Kidney (tissue), 14 donors: Measurements from ENCODE around the gene PSPN. TPM values are rescaled to one million over a fixed set of nuclear protein-coding genes. Genes with fewer than 3 reads are reported as not detected.

Experiments used
- DNase-seq, 5 donors: peaks; one replicate each; pipeline ENCODE4 v3.0.0-alpha.2; 2013 to 2020
- FAIRE-seq: peaks from 2 replicates; lab custom pipeline; 2012; peaks lifted over from hg19 to GRCh38; lab: Jason Lieb, UNC
- H3K27ac ChIP-seq, 2 donors: one replicate each; pipeline ENCODE4 v1.7.0; 2013; ENCODE audit warnings: low read depth in 2 of 2, low read length in 2 of 2, inconsistent platforms in 1 of 2
- H3K27me3 ChIP-seq: one replicate; pipeline ENCODE4 v1.7.1; 2013; ENCODE audit warnings: low read length, inconsistent platforms; ENCODE audit not compliant: control insufficient read depth, insufficient read depth
- H3K36me3 ChIP-seq, 3 donors: one replicate each; pipeline versions ENCODE4 v1.7.0 to v1.7.1; 2013; ENCODE audit warnings: low read length in 3 of 3, control low read depth in 1 of 3, inconsistent platforms in 1 of 3; ENCODE audit not compliant: insufficient read depth in 3 of 3, control insufficient read depth in 2 of 3
- H3K4me1 ChIP-seq, 3 donors: one replicate each; pipeline versions ENCODE4 v1.7.0 to v1.7.1; 2013; ENCODE audit warnings: low read length in 3 of 3, inconsistent platforms in 1 of 3, low read depth in 1 of 3; ENCODE audit not compliant: control insufficient read depth in 2 of 3, insufficient read depth in 2 of 3
- H3K4me3 ChIP-seq, 3 donors: one replicate each; pipeline versions ENCODE4 v1.7.0 to v1.8.1; 2013; ENCODE audit warnings: low read length in 3 of 3, control low read depth in 1 of 3, inconsistent platforms in 1 of 3
- H3K9ac ChIP-seq, 3 donors: one replicate each; pipeline versions ENCODE4 v1.7.0 to v1.7.1; 2013; ENCODE audit warnings: low read length in 3 of 3, control low read depth in 1 of 3, inconsistent platforms in 1 of 3
- H3K9me3 ChIP-seq, 3 donors: one replicate each; pipeline versions ENCODE4 v1.7.0 to v1.7.1; 2013; ENCODE audit warnings: low read length in 3 of 3, control low read depth in 1 of 3, inconsistent platforms in 1 of 3; ENCODE audit not compliant: control insufficient read depth in 2 of 3, insufficient read depth in 1 of 3
- intact Hi-C: fragments of 100-400 bp; cut with DNase I; formaldehyde crosslinking; loops from one replicate; pipeline ENCODE4 v1.11.1; 2022
- polyA plus RNA-seq: library from polyadenylated mRNA; stranded (reverse); fragments of 350-450 nt; fragmentation: Illumina TruSeq; extraction: RNeasy Lipid Tissue Mini Kit (QIAGEN cat#74804); gene quantifications from one replicate; pipeline ENCODE4 v1.2.3, GENCODE V29; 2014; ENCODE audit warnings: low read depth, low replicate concordance; ENCODE audit not compliant: insufficient read depth
- total RNA-seq: library from RNA; stranded (reverse); fragmentation: NEBNext Ultra II Directional; extraction: Animal tissue kit (Norgen Biotek cat#: 25700); gene quantifications from one replicate; pipeline ENCODE4 v1.2.1, GENCODE V29; 2021
- TF ChIP-seq, protein P1 (sequence below): IDR thresholded peaks from 3 replicates; pipeline ENCODE4 v1.5.1; 2012; ENCODE audit warnings: mild to moderate bottlenecking, moderate library complexity, borderline replicate concordance; ENCODE audit not compliant: insufficient read depth; ENCODE audit errors: extremely low read depth
- donor health status: control.
- donor health status: control.
- donor health status: control.
- donor health status: control.
- donor health status: control.
- donor health status: DM: yes; HTN: yes; CAD: no.
- donor health status: Normal renal cell carcinoma (clear cell type).

Gene PSPN
- total and polyA plus RNA-seq, 2 donors from 2014 or later, result 1.9 to 2.0 TPM

GRCh38 chr19:6373813-6374108 is 2.0 kb downstream of the PSPN start:
- H3K36me3 ChIP-seq, result peaks cover 0 to 3% (median 0%) of the 10 kb centered on the region in 3 donors
- H3K27me3 ChIP-seq, result no peaks in the 10 kb centered on the region
- TF ChIP-seq, protein P1, sequence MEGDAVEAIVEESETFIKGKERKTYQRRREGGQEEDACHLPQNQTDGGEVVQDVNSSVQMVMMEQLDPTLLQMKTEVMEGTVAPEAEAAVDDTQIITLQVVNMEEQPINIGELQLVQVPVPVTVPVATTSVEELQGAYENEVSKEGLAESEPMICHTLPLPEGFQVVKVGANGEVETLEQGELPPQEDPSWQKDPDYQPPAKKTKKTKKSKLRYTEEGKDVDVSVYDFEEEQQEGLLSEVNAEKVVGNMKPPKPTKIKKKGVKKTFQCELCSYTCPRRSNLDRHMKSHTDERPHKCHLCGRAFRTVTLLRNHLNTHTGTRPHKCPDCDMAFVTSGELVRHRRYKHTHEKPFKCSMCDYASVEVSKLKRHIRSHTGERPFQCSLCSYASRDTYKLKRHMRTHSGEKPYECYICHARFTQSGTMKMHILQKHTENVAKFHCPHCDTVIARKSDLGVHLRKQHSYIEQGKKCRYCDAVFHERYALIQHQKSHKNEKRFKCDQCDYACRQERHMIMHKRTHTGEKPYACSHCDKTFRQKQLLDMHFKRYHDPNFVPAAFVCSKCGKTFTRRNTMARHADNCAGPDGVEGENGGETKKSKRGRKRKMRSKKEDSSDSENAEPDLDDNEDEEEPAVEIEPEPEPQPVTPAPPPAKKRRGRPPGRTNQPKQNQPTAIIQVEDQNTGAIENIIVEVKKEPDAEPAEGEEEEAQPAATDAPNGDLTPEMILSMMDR, result no peak
- H3K27ac ChIP-seq, result peak overlapping the region; percentile 22 to 41
- DNase-seq, result no peak
- H3K4me3 ChIP-seq, result peak overlapping the region; percentile 32 to 53 (median 38)
- H3K4me1 ChIP-seq, result peaks cover 0 to 8% (median 0%) of the 10 kb centered on the region in 3 donors
- H3K9me3 ChIP-seq, result no peaks in the 10 kb centered on the region
- intact Hi-C loops, result no loop called here
- no peak for FAIRE-seq
- H3K9ac ChIP-seq, result no peak overlapping the region

- TF ChIP-seq, protein P1, result no peak
- no peak for FAIRE-seq
- intact Hi-C loops, result no loop called here
- H3K9ac ChIP-seq, result peak overlapping the region in 1 of 3 donors; percentile 31
- no peaks in the 10 kb centered on the region for H3K9me3 ChIP-seq
- peak; percentile 98 to 100 (median 99) for DNase-seq
- peaks cover 0 to 6% (median 0%) of the 10 kb centered on the region in 3 donors for H3K4me1 ChIP-seq
- peaks cover 0 to 3% (median 0%) of the 10 kb centered on the region in 3 donors for H3K36me3 ChIP-seq
- H3K27ac ChIP-seq, result peak overlapping the region; percentile 99
- H3K4me3 ChIP-seq, result peak overlapping the region; percentile 64 to 85 (median 68)
- no peaks in the 10 kb centered on the region for H3K27me3 ChIP-seq
Measured at GRCh38 chr19:6373096-6373812, 2.5 kb downstream of the PSPN start.

GRCh38 chr19:6372594-6373095 is 3.1 kb downstream of the PSPN start, which contains the start of gene ALKBH7:
TSS of gene ALKBH7 (plus strand) at chr19:6372794. CDS start at chr19:6372821, 27 bp downstream.
- DNase-seq (peak; percentile 99 to 100 (median 99)), FAIRE-seq (peak; percentile 99)
- Histone ChIP-seq H3K4me1 (peaks cover 0 to 6% (median 0%) of the 10 kb centered on the region in 3 donors), H3K9me3 (no peaks in the 10 kb centered on the region), H3K36me3 (peaks cover 0 to 7% (median 0%) of the 10 kb centered on the region in 3 donors), H3K27ac (peak within 1 kb of the TSS; percentile 99), H3K27me3 (no peaks in the 10 kb centered on the region), H3K4me3 (peak within 1 kb of the TSS; percentile 64 to 85 (median 75)), H3K9ac (peak within 1 kb of the TSS; percentile 31 to 78 (median 65))
- intact Hi-C loops, result no loop called here
- TF ChIP-seq, protein P1, result no peak
